DOHH2 (cell line): ENCODE results near the gene MRPL22.
A peak's percentile ranks its signal among the peaks of the same experiment; 100 is the strongest.

Source experiments
- H3F3A ChIP-seq: fragments of 200-600 bp; sonication (generic), shearing (Covaris generic); 2 replicates; pipeline ENCODE4 v1.6.0; 2016; ENCODE audit warnings: antibody characterized with exemption, mild to moderate bottlenecking; ENCODE audit not compliant: control insufficient read depth, insufficient read depth
- H3K27ac ChIP-seq: fragments of 200-600 bp; sonication (generic); 2 replicates; pipeline ENCODE4 v1.5.1; 2014; ENCODE audit warnings: low read depth, mild to moderate bottlenecking, low read length, moderate library complexity
- H3K27me3 ChIP-seq: fragments of 200-600 bp; sonication (generic); 2 replicates; pipeline ENCODE4 v1.6.1; 2014; ENCODE audit warnings: mild to moderate bottlenecking, low read length, mixed read lengths; ENCODE audit not compliant: control insufficient read depth
- H3K36me3 ChIP-seq: fragments of 200-600 bp; sonication (generic); 2 replicates; pipeline ENCODE4 v1.6.1; 2014; ENCODE audit warnings: mild to moderate bottlenecking, low read length, moderate library complexity, mixed read lengths; ENCODE audit not compliant: control insufficient read depth
- H3K4me1 ChIP-seq: fragments of 200-600 bp; sonication (generic); 2 replicates; pipeline ENCODE4 v1.6.1; 2014; ENCODE audit warnings: mild to moderate bottlenecking, low read length, mixed read lengths; ENCODE audit not compliant: control insufficient read depth
- H3K4me2 ChIP-seq: fragments of 200-600 bp; sonication (generic); 2 replicates; pipeline ENCODE4 v1.6.0; 2014; ENCODE audit warnings: mild to moderate bottlenecking, low read length, moderate library complexity
- H3K4me3 ChIP-seq: fragments of 200-600 bp; sonication (generic); 2 replicates; pipeline ENCODE4 v1.5.1; 2014; ENCODE audit warnings: mild to moderate bottlenecking, low read length, mixed read lengths
- H3K79me2 ChIP-seq: fragments of 200-600 bp; sonication (generic); 2 replicates; pipeline ENCODE4 v1.6.1; 2014; ENCODE audit warnings: mild to moderate bottlenecking, low read length, mixed read lengths; ENCODE audit not compliant: control insufficient read depth
- H3K9me2 ChIP-seq: fragments of 200-600 bp; sonication (generic); replicated peaks from 2 replicates; pipeline ENCODE4 v1.6.1; 2014; ENCODE audit warnings: mild to moderate bottlenecking, low read length, mixed read lengths; ENCODE audit not compliant: control insufficient read depth
- H3K9me3 ChIP-seq: fragments of 200-600 bp; sonication (generic); 2 replicates; pipeline ENCODE4 v1.6.1; 2014; ENCODE audit warnings: antibody characterized with exemption, low read length, mixed read lengths; ENCODE audit not compliant: control insufficient read depth, insufficient read depth
- H4K20me1 ChIP-seq: fragments of 200-600 bp; sonication (generic); 2 replicates; pipeline ENCODE4 v1.6.0; 2014; ENCODE audit warnings: low read depth, mild to moderate bottlenecking, antibody characterized with exemption, low read length, moderate library complexity; ENCODE audit not compliant: control insufficient read depth, insufficient read depth
- CTCF ChIP-seq: fragments of 200-600 bp; sonication (generic); IDR thresholded peaks from one replicate; pipeline ENCODE4 v1.5.1; 2014; ENCODE audit warnings: antibody characterized with exemption, mild to moderate bottlenecking, low read depth, low read length; ENCODE audit not compliant: poor library complexity, severe bottlenecking
- EZH2phosphoT487 ChIP-seq: fragments of 200-600 bp; sonication (generic); IDR thresholded peaks from 2 replicates; pipeline ENCODE4 v1.6.1; 2017; ENCODE audit warnings: borderline replicate concordance, mild to moderate bottlenecking, antibody characterized with exemption, low read length, moderate library complexity, mixed read lengths

Gene MRPL22

GRCh38 chr5:154966874-154967273 lies 26.0 kb downstream of the MRPL22 start:
- Histone ChIP-seq H3K4me1 (peaks cover 9% of the 10 kb centered on the region), H3K4me3 (no peak overlapping the region), H3K9me3 (no peaks in the 10 kb centered on the region), H4K20me1 (no peaks in the 10 kb centered on the region), H3K9me2 (no peaks in the 10 kb centered on the region), H3K27me3 (no peaks in the 10 kb centered on the region), H3K27ac (no peak overlapping the region), H3K36me3 (peaks cover 44% of the 10 kb centered on the region), H3K4me2 (no peak overlapping the region), H3F3A (no peaks in the 10 kb centered on the region; the same call in 1 of the 2 replicates), H3K79me2 (no peaks in the 10 kb centered on the region)
- TF ChIP-seq CTCF (no peak), EZH2phosphoT487 (no peak)

- H3K9me2 ChIP-seq, result no peaks in the 10 kb centered on the region
- H3K36me3 ChIP-seq, result peaks cover 40% of the 10 kb centered on the region
- H3K4me3 ChIP-seq, result no peak overlapping the region
- no peaks in the 10 kb centered on the region; the same call in 1 of the 2 replicates for H3F3A ChIP-seq
- TF ChIP-seq CTCF (peak; percentile 71), EZH2phosphoT487 (no peak)
- H3K4me2 ChIP-seq, result no peak overlapping the region
- H4K20me1 ChIP-seq, result no peaks in the 10 kb centered on the region
- H3K9me3 ChIP-seq, result no peaks in the 10 kb centered on the region
- H3K4me1 ChIP-seq, result peaks cover 9% of the 10 kb centered on the region
- no peak overlapping the region for H3K27ac ChIP-seq
- H3K27me3 ChIP-seq, result no peaks in the 10 kb centered on the region
- no peaks in the 10 kb centered on the region for H3K79me2 ChIP-seq
These were observed 26.6 kb downstream of the MRPL22 start for GRCh38 chr5:154967421-154968024.

- TF ChIP-seq CTCF, result no peak
These were observed 28.1 kb downstream of the MRPL22 start for GRCh38 chr5:154968953-154969352.

More at GRCh38 chr5:154968953-154969352, 28.1 kb downstream of the MRPL22 start:
- Histone ChIP-seq H3K79me2 (no peaks in the 10 kb centered on the region), H3K4me1 (peaks cover 9% of the 10 kb centered on the region), H3K27me3 (no peaks in the 10 kb centered on the region), H3F3A (no peaks in the 10 kb centered on the region; the same call in 1 of the 2 replicates), H3K4me3 (no peak overlapping the region), H4K20me1 (no peaks in the 10 kb centered on the region), H3K9me2 (no peaks in the 10 kb centered on the region), H3K4me2 (no peak overlapping the region), H3K36me3 (peaks cover 33% of the 10 kb centered on the region), H3K9me3 (no peaks in the 10 kb centered on the region), H3K27ac (no peak overlapping the region)
